NCI-H2029 (cell line): Measurements from ENCODE around the gene BAIAP2L1.

Source experiments
- DNase-seq: peaks from one replicate; lab custom pipeline; 2025; lab: John Stamatoyannopoulos, UW

BAIAP2L1 gene

DNA sequence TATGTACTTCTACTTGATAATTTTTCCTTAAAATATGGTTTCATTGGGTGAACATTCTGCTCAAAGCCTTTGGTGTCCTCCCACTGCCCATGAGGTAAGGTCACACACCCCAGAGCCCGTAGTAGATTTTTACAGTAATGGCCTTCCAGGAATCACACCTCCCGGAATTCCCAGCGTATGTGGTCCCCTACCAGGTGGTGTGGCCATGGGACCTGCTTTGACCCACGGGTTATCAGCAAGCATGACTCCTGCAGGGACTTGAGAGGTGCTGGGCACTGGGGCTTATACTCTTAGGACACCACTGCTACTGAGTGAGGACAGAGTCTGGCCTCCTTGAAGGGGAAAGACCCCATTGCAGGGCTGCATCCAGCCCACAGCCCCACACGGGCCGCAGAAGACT lies 42.2 kb downstream of the BAIAP2L1 start:
- no peak for DNase-seq

DNA sequence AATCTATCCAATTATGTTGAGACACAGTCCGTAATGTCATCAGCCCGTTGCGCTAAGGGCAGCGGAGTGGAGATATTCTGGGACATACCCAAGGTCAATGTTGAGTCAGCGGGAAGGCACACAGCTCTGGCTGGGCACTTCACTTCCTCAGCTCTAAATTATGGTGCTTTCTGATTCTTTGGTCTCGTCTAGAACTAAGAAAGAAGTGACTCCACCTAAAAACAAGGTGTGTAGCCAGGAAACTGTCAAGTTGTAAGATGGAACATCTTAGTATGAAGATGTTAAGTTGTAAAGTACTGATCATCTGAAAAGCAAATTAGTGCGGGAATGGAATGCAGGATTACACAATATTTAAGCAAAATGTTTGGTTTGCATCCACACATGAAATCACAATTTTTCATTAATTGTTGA lies 43.1 kb downstream of the BAIAP2L1 start:
- no peak for DNase-seq

DNA sequence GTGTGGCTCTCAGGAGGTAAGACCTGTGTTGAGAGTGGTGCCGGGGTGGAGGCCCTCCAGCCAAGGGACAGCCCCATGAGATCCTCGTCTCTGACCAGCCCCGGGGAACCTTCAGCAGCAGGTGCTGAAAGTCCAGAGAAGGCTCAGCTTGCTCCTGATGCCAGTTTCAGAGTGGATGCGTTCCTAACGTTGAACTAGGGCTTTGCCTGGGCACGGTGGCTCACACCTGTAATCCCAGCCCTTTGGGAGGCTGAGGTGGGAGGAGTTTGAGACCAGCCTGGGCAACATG lies 45.7 kb downstream of the BAIAP2L1 start:
- DNase-seq, result no peak

GRCh38 chr7:98354511-98355249 lies 46.2 kb downstream of the BAIAP2L1 start:
- DNase-seq, result no peak

DNA sequence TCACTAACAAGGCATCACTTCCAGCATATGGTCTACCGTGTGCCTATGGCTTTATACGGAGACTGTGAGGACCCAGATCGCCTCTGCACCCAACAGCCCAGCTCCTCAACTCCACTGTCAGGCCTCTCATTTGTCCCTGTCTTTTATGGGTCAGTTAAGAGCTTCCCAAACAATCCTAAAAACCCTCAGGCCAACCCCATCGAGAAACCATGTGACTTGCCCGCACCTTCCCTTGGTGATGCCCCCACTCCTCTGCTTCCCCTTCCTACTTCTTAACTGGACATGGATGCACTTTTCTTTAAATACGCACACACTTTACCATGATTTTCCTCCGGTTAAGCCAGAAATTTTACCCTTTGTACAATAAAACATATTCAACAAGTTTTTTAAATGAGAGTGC lies 46.8 kb downstream of the BAIAP2L1 start:
- DNase-seq, result no peak

- no peak for DNase-seq
Observed at GRCh38 chr7:98352621-98353020, 48.3 kb downstream of the BAIAP2L1 start.

DNA sequence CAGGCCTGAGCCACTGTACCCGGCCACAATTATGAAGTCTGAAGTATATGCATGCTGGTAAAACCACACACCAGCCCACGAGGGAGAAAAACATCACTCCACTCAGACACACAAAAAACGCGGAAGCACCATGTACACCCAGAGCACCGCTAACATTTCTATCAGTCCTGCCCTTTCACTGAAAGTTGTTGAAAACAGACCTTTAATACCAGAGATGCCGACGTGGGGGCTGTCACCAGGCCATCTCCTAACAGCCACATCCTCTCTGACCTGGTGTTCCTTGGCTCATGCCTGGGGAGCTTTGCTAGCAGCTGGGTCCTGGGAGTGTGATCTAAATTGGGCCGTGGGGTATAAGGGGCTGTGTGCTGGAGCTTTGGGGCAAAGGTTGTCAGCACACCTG lies 49.8 kb downstream of the BAIAP2L1 start:
- DNase-seq, result no peak

- DNase-seq, result no peak
Observed at GRCh38 chr7:98348726-98349474, 52.0 kb downstream of the BAIAP2L1 start.

GRCh38 chr7:98346515-98347069 lies 54.3 kb downstream of the BAIAP2L1 start:
- no peak for DNase-seq

DNA sequence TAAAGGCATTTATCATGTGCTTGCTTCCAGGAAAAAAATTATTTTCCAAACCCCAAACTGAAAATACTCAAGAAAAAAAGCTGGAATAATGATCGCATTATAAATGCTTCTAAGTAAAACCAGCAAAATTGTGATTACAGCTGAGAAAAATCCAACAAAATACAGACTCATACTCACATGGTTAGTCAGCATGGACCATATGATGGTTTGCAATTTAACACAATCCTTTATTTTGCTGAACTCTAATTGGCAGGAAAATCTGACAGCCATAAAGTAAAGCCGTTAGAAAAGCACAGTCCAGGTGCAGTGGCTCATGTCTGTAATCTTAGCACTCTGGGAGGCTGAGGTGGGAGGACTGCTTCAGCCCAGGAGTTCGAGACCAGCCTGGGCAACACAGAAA lies 59.8 kb downstream of the BAIAP2L1 start:
- no peak for DNase-seq

- no peak for DNase-seq
Observed at GRCh38 chr7:98339043-98339442, 61.8 kb downstream of the BAIAP2L1 start.

GRCh38 chr7:98338441-98338840 lies 62.4 kb downstream of the BAIAP2L1 start:
- DNase-seq, result no peak

GRCh38 chr7:98335411-98335977 lies 65.4 kb downstream of the BAIAP2L1 start:
- no peak for DNase-seq

- DNase-seq, result no peak
Observed at GRCh38 chr7:98334081-98334480, 66.8 kb downstream of the BAIAP2L1 start.

DNA sequence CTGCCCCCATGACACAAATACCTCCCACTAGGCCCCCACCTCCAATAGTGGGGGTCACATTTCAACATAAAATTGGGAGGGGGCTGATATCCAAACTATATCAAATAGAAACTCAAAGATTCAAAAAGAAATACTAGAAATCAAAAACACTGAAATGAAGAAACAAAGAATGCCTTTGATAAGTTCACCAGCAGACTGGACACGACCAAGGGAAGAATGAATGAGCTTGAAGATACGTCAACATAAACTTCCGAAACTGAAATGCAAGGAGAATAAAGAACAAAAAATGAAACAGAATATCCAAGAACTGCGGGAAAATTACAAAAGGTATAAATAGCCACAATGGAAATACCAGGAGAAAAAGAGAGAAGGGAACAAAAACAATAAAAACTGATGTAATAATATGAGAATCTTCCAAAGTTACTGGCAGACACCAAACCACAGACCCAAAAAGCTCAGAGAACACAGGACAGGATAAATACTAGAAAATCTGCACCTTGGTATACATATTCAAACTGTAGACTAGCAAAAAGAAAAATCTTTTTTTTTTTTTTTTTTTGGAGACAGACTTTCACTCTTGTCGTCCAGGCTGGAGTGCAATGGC lies 69.9 kb downstream of the BAIAP2L1 start:
- DNase-seq, result no peak

GRCh38 chr7:98329791-98330373 lies 71.0 kb downstream of the BAIAP2L1 start:
- no peak for DNase-seq

DNA sequence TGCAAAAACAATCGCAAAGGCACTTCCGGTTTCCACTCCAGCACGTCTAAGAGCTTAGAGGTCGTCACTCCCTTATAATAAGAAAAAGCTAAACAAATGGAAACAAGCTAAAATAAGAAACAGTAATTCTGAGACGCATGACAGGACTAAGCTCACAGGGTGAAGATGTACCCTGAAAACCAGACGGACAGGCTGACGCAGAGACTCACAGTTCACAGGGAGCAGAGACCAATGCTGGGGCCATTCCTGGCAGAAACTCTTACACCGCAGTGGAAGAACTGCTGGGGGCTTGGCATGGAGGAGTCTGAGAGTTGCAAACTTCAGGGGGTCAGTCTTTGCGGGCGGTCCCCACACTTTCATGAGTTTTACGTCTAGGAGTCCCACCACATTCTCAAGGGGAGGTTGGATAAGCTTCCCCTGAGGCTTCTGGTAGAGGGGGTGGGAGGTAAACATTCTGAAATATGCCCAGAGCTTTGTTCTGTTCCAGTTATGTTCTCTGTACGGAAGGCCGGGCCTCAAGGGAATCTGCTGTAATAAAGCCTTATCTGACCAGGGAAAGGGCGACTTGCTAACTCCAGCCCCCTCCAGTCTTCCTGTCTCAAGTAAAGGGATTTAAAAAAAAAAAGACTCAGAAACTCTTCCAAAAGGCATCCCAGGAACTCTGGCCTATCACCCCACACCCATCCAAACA lies 71.6 kb downstream of the BAIAP2L1 start:
- DNase-seq, result no peak

- no peak for DNase-seq
Observed at GRCh38 chr7:98324782-98325181, 76.1 kb downstream of the BAIAP2L1 start.

- DNase-seq, result no peak
Observed at GRCh38 chr7:98323597-98324322, 77.1 kb downstream of the BAIAP2L1 start.

DNA sequence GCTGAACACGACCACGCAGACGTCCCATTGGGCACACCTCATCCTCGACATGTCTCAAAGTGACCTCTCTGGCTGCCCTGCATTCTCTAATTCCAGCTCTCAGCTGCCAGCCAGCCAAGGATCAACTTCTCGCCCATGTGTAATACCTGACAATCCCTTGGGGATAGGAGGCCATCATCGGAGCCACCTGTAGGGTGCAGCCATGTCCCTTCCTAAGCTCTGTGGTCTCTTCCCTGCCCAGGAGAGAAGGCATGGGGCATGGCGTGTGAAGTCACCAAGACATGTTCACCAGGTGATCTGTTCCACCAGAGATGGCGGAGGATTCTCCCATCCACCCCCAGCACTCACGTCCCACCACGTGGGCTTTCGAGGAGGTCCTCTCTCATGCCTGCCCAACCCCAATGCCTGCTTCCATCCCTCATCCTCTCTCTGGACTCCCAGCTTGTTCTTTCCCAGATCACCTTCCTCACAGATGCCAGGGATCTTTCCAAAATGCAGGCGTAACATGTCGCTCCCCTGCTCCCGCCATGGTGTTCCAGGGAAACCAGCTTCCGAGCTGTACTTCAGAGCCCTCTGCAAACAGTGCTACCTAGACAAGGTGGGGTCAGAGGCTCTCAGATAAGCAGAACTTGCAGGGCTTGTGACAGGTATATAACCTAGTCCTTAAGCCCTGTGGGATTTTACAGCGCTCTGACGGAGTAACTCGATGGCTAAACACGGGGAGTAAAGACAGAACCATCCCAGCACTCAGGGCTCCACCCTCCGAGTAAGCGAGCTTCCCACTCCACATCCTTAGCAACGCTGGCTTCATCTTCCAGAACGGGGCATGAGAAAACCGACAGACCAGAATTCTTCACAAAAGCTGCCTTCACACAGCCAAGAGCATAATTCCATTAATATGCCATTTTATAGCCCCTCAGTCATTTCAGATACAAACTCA lies 78.3 kb downstream of the BAIAP2L1 start:
- no peak for DNase-seq
